DMS53 treated with DMSO at 0.1 percent for 48 hours (cell line): Measurements from ENCODE around the gene ZNF669.
"Not testable (repeated sequence)": the region's sequence is repeated elsewhere in the genome, so short reads cannot be mapped to it uniquely, and the experiment has no call there.

ENCODE experiments used
- DNase-seq: peaks from one replicate; lab custom pipeline; 2025; ENCODE audit not compliant: unreplicated experiment; lab: John Stamatoyannopoulos, UW

Gene ZNF669

GRCh38 chr1:247103859-247104591 lies at the start of gene ZNF669:
Gene ZNF669, minus strand, starts transcription at chr1:247104356. Its CDS starts 157 bp downstream, at chr1:247104199.
- DNase-seq: peak; percentile 93

- no peak for DNase-seq
Observed at GRCh38 chr1:247147781-247148180, 43.6 kb upstream of the ZNF669 start.

- DNase-seq: not testable (repeated sequence)
Observed at GRCh38 chr1:247147120-247147519, 43.0 kb upstream of the ZNF669 start.

- peak; percentile 3 for DNase-seq
Observed at GRCh38 chr1:247146671-247147070, 42.5 kb upstream of the ZNF669 start.

GRCh38 chr1:247145279-247145678 lies 41.1 kb upstream of the ZNF669 start:
- DNase-seq: no peak

- not testable (repeated sequence) for DNase-seq
Observed at GRCh38 chr1:247139557-247139956, 35.4 kb upstream of the ZNF669 start.

GRCh38 chr1:247131236-247131635 lies 27.1 kb upstream of the ZNF669 start:
- no peak for DNase-seq

GRCh38 chr1:247127519-247128282 lies 23.5 kb upstream of the ZNF669 start:
- not testable (repeated sequence) for DNase-seq

GRCh38 chr1:247126601-247127000 lies 22.4 kb upstream of the ZNF669 start:
- DNase-seq: not testable (repeated sequence)

- DNase-seq: not testable (repeated sequence)
Observed at GRCh38 chr1:247126166-247126565, 22.0 kb upstream of the ZNF669 start.

GRCh38 chr1:247121382-247121781 lies 17.2 kb upstream of the ZNF669 start:
- DNase-seq: no peak

- DNase-seq: not testable (repeated sequence)
Observed at GRCh38 chr1:247120408-247120668, 16.2 kb upstream of the ZNF669 start.

GRCh38 chr1:247119600-247120407 lies 15.6 kb upstream of the ZNF669 start:
- no peak for DNase-seq

- peak; percentile 42 for DNase-seq
Observed at GRCh38 chr1:247118946-247119446, 14.8 kb upstream of the ZNF669 start.

GRCh38 chr1:247115545-247115944 lies 11.4 kb upstream of the ZNF669 start:
- no peak for DNase-seq

- no peak for DNase-seq
Observed at GRCh38 chr1:247115141-247115510, 11.0 kb upstream of the ZNF669 start.

GRCh38 chr1:247114351-247115140 lies 10.4 kb upstream of the ZNF669 start:
- no peak for DNase-seq

GRCh38 chr1:247113733-247114271 lies 9.6 kb upstream of the ZNF669 start:
- DNase-seq: no peak

GRCh38 chr1:247113094-247113497 lies 8.9 kb upstream of the ZNF669 start:
- DNase-seq: no peak

GRCh38 chr1:247112479-247112781 lies 8.3 kb upstream of the ZNF669 start:
- no peak for DNase-seq
